Activated T-helper 1 cell treated with anti-CD3 and anti-CD28 coated beads, Interleukin-2, amount 50 U/mL, for 16 hours (primary cell): ENCODE measurements around the gene CFAP69.

Experiments used
- DNase-seq, 2 donors: peaks; one replicate each; pipeline ENCODE4 v3.0.0-alpha.2; 2020; ENCODE audit warnings: low read depth in 1 of 2, low spot score in 1 of 2

Gene CFAP69

DNA sequence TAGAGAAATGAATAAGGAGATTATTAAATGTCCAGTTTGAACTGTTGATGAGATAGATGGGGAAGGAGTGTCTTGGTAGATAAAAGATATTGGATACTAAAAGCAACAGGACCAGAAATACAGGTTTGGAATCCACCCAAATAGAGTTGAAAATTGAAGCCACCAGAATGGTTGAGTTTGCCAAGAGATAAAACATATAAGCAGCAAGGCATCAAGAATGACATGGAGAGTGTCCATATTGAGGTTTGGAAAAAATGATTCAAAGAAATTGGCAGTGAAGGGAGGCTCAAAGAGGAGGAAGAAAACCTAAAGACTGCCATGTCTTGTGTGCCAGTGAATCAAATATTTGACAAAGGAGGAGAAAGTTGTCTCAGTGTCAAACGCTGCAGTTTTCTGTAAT is 24.2 kb downstream of the CFAP69 start:
- no peak for DNase-seq

DNA sequence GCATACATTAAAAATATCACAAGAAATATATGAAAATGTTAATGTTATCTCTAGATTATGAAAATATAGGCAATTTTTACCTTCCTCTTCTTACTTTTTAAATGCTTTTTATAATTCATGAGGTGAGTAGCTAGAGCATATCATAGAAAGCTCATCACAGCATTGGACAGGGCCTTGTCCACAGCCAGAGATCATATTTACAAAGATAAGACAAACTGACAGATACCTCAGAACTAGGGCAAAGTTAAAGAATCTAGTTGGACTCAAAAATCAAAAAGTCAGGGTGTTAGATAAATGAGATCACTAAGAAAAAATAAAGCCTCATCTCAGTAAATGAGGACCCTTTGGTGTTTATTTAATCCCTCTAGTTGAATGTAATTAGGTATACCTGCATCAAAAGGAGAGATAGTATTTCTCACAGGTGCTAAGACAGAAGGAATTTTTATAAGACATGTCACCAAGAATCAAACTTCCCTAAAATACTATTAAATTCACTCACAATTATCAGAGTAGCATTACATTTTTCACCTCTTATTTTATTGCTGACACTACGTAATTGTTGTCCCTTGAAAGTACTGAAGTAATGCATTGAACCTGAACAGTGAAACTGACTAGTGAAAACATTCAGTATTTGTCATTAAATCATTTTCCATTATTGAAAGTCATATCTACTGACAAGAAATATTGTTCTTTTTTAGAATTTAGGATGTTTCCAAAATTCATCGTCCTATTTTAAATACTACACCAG is 25.6 kb downstream of the CFAP69 start:
- DNase-seq, result no peak

DNA sequence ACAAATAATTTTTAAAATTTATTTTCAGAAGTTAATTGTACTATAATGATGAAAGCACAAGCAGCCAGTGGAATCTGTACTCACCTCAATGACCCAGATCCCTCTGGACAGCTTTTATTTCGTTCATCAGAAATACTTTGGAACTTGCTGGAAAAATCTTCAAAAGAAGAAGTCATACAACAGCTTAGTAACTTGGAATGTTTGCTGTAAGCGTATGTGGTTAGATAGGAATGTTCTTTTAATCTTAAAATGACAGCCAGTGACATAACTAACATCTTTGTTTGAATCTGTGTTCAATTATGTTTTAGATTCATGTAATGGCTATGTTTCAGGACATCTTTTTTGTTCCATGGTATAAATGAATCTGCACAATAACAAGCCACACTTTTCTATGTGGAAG is 26.8 kb downstream of the CFAP69 start:
- DNase-seq, result no peak

DNA sequence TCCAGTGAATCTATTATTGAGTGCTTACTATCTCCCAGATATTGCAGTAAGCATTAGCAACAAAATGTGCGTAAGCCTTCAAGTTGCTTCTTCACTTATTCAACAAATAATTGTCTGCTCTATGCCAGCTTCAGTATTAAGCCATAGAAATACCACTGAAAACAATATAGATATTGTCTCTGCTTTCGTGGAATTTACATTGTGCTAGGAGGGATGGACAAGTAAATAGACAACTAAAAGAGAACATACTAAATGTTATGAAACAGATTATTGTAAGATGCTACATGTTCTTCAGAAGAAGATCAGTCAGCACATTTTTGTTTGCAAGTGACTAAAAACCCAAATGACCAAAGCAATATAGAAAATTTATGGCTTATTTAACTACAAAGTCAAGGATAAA is 27.3 kb downstream of the CFAP69 start:
- no peak for DNase-seq

DNA sequence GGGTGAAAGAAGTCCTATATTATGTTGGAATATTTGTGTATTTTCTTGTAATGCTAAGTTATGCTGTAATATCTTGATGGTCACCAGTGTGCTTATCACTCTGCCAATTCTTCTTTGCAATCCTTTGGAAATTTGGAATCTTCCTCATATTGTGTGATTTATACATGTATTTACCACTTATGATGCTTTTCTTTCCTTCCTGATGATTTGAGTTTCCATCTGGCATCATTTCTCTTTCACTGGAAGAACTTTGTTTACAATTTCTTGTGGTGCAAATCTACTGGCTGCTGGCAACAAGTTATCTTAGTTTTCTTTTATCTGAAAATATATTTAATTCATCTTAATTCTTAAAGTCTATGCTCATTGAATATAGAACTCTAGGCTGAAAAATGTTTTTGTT is 29.2 kb downstream of the CFAP69 start:
- no peak for DNase-seq

DNA sequence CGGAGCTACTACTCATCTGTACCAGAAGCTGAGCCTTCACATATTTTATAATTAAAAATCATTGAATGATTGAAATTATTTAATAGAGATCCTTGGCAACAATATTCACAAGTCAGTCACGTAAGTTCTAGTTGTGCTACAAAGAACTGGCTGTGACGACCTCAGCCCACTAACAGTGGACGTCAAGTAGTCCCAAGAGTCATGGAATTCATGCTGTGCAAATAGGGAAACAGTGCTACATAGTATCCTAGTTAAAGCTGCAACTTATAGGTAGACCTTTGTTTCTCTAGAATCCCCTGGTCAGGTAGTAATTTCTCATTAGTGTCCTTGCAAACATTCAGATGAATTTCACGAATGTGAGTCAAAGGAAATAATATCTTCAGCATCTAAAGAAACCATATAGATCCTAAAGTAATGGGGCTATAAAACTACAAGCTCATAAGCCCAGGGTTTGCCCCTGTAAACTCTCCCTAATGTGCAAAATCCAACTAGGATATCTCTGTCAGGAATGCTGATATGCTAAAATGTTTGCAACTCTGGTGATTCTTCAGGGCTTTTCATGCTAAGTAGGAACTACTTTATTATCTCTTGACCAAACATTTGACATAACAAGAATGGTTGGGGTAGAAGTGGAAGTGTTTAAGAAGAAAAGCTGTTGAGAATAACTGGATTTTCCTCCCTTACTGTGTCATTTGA is 31.2 kb downstream of the CFAP69 start:
- no peak for DNase-seq

DNA sequence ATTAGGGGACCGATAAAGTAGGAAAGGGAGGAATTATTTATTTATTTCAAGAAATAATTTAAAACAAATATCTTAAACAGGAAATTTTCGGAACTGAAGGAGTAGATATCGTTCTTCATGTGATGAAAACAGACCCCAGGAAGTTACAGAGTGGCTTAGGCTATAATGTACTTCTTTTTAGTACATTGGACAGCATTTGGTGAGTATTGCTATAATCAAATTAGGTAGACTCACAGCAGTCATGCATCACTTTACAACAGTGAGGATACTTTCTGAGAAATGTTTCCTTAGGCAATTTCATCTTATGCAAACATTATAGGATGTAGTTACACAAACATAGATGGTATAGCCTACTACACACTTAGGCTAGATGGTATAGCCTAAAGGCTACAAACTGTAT is 43.2 kb downstream of the CFAP69 start:
- no peak for DNase-seq

DNA sequence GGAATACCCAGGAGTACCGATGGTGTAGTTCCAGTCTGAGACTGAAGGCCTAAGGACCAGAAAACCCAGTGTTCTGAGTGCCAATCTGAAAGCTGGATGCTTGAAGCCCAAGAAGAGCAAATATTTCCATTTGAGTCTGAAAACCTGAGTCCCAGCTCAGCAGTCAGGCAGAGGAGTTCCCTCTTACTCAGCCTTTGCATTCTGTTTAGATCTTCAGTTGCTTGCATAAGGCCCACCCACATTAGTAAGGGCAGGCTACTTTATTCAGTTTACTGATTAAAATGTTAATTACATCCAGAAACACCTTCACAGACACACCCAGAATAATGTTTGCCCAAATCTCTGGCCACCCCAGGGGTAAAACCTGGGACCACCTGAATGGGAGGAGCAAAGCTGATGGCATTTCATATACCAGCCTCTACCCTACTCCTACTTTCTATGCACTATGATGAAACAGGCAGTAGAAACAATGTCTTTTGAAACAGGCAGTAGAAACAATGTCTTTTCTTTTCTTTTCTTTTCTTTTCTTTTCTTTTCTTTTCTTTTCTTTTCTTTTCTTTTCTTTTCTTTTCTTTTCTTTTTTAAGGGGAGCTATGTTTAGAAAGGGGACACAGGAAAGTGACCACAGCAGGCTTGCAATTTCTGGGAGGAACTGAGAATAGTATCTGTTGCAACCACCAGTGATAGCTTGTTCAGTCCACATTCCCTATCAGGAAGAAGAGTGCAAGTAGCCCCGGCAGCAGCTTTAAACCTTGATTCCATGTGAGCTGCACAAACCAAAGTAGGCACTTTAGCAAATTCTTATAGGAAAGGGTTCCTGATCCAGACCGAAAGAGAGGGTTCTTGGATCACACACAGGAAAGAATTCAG is 45.5 kb downstream of the CFAP69 start:
- DNase-seq, result no peak

DNA sequence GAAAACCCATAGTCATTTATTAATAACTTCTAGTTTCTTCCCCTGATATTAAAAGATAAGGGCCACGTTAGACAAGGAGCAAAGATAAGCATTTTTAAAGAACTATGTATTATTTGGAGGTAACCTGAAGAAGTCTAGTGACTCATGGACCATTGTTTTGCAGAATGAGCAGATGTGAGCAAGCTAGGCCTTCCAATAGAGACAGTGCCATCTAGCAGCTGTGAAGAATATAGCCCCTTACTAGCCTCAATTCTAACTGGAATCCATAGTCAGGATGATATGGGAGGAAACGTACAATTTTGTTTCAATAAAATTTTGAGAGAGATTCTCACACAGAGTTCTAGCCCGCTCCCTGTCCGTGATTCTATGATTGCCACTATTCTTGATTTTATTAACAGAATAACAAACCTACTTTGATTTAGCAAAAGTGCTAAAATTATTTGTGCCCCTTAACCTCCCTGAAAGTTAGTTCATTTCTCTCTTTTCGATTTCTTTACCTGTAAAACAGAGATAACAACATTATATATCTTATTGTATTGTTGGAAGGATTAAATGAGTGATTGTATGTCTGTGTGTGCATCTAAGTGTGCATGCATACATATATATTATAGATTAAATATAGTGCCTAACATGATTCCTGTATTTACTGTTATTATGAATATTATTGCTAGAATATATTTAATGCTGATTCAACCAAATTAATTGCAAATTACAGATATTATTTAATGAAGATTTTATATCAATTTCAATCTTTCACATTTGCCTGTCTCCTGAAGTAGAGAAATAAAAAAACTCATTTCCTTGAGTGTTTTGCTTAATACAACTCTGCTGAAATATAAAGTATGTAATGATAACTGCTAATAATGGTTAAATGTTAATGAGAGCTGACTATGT is 53.4 kb downstream of the CFAP69 start:
- DNase-seq, result no peak

DNA sequence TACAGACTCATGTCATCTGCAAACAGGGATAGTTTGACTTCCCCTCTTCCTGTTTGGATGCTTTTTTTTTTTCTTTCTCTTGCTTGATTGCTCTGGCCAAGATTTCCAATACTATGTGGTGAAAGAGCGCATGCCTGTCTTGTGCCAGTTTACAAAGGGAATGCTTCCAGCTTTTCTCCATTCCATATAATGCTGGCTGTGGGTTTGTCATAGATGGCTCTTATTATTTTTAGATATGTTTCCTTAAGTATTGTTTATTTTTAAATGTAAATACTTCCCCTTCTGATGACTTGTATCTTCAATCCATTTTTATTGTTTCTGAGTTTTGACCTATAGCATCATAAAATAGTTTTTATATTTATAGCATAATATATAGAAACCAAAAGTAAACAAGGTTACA is 58.3 kb downstream of the CFAP69 start:
- no peak for DNase-seq

DNA sequence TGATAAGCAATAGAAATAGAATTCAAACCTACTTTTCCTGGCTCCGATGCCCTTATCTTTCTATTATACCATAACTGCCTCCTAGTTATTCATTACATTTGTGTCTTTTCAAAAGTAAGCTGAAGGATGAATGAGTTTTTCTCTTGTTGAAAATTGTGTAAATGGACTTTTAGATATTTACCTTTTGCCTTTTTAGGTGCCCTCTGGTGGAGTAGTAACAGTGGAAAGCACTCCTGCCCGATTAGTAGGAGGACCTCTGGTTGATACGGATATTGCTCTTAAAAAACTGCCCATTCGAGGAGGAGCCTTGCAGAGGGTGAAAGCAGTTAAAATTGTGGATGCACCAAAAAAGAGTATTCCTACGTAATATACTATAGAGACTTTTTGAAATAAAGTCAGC is 64.9 kb downstream of the CFAP69 start:
- no peak for DNase-seq

DNA sequence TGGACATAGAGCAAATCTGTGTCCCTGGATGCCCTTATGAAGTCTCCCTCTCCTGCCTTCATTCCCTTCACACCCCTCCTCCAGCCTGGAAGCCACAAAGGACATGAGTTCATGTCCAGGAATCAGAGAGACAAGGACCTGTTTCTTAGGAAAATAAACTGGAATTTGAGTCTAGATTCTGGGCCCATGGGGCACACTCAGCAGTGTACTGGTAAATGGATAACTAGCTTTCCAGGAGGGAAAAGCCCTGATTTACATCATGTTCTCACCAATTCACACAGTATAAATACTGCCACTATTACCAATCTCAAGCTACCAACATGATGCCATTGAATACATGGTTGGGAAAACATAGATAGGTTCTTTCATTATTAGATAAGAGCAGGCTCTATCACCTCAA is 66.2 kb downstream of the CFAP69 start:
- no peak for DNase-seq

DNA sequence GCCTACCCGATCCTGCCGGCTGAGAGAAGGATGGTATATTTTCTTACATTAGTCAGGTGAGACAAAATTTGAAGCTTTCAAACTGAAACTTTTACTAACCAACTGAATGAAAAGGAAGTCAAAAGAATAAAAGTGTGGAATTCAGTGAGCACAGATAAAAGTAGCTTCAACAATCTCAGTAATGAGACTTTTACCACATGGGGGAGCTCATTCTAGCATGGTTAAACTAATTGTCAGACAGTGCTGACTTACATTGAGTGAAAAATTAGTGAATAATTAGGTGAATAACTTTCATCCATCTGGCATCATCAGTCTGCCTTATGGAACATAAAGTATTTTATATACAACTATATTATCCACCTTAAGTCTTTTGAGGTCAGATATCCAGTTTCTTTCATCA is 67.8 kb downstream of the CFAP69 start:
- no peak for DNase-seq

DNA sequence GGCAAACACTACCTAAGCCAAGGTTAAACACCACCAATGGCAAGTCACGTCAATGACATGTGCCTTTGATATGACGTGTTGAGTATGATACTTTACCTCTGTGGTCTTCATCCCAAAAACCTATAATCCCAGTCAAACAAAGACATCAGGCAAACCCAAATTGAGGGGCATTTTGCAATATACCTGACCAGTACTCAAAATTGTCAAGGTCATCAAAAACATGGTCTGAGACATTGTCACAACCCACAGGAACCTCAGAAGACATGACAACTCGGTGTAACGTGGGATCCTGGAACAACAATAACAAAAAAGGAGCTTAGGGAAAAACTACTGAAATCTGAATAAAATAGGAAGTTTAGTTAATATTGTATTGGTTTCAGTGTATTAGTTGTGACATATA is 68.9 kb downstream of the CFAP69 start:
- DNase-seq, result no peak

DNA sequence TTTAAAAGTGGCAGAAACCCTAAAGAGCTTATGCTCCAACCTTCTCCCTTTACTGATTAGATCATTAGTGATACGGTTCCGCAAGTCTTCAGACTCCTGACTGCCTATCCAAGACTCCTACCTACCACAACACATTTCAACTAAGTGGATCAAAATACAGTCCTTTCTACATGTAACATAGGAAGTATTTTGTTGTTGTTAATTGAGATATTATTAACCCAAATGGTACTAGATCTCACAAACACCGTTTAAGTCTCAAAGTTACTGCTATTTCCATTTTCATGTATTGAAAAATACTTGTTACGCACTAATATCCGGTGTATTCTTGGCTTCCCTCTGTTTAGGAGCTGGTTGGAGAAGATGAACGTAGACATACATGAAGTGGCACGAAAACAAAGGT is 75.0 kb downstream of the CFAP69 start:
- DNase-seq, result no peak

DNA sequence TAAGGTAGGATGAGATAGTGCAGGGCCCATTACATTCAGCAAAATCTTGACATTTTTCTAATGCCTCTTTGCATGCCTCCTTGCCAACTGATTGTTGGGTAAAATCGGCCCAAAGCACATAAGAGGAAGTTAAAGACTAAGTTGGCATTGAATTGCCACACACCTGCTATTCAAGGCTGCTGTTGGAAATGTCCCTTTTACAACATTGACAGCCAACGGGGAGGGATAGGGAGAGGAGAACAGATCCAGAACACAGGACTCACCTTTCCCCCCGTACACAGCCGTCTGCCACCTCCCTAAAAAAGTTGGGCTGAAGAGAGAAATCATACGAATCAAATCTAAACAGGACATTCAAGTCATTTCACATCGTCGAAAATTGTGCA is 75.4 kb downstream of the CFAP69 start:
- DNase-seq, result no peak

DNA sequence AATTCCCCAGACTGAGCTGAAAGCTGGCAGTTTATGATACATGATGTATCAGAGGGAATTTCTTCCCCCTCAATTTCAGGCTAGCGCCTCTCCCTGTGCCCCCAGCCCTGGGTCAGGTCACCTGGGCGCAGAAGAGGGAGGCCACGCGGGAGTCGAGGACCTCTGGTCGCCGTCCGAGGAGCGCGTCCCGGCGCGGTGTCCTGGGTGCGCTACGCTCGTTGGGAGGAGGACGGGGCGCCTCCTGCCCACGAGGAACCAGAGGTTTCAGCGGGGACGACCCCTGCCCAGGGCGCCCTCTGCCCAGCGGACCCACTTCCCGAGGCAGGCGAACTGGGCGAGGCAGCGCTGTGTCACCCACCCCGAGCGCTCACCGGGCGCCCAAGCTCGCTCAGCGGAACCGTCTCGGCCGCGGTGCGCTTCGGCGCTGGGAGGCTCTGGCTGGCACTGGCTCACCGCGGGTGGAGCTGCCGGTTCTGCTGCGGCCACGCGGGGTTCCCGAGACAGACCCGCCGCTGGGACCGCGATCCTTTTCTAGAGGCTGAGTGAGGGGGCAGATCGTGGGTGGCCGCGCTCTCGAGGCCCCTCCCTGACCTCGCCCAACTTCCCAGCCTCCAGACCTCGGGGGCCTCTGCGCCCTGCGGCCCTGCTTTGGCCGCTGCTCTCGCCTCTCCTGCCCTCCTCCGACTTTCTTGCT is 76.0 kb downstream of the CFAP69 start, which contains the start of gene FAM237B:
Gene FAM237B, minus strand, starts transcription at position 504 of the 694 bp plus-strand sequence. CDS start 1,556 bp downstream, outside the sequence.
- DNase-seq, result no peak

DNA sequence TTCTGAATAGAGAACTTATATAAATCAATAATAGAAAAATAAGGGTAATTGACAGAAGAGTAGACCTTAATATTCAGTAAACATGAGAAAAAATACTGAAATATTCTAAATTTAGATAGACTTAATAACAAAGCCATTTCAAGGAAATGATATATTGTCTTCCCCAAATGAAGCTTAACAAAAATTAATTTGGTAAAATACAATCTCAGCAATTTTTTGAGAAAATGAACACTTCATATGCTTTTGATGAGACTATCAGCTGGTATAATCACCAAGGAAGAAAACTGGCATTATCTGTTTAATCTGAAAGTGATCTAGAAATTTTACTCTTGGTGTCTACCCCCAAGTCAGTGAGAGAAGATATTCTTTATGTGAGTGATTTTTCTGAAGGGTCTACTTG is 77.9 kb downstream of the CFAP69 start:
- no peak for DNase-seq

DNA sequence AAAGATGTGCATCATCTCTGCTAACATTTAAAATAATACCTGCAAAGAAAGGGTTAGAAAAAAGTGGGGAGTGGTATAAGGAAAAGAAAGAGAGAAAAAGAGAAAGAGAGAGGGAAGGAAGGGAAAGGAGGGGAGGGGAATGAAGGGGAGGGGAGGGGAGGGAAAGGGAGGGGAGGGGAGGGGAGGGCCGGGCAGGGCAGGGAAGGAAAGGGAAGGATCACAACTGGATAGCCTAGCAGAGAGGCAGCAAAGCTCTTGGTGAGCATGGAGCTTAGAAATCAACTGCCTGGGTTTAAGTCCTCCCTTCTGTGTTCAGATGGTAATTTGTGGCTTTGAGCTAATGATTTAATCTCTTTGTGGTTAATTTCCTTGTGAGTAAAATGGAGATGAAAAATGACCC is 81.5 kb downstream of the CFAP69 start:
- no peak for DNase-seq

DNA sequence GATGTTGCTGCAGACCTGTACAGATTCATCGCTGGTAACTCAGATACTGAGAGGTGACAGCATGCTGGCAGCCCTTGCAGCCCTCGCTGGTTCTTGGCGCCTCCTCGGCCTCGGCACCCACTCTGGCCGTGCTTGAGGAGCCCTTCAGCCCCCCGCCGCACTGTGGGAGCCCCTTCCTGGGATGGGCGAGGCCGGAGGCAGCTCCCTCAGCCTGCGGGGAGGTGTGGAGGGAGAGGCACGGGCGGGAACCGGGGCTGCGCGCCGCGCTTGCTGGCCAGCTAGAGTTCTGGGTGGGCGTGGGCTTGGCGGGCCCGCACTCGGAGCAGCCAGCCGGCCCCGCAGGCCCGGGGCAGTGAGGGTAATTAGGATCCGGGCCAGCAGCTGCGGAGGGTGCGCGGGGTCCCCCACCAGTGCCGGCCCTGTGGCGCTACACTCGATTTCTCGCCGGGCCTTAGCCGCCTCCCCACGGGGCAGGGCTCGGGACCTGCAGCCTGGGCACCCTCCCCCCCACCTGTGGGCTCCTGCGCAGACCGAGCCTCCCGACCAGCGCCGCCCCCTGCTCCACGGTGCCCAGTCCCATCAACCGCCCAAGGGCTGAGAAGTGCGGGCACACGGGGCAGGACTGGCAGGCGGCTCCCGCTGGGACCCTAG is 89.3 kb downstream of the CFAP69 start:
- no peak for DNase-seq
